GM18867 (cell line): ENCODE data around the gene MAST3.
A peak's percentile ranks its signal among the peaks of the same experiment; 100 is the strongest.

ENCODE experiments used
- ATAC-seq: cut with Tn5 transposase; IDR thresholded peaks from one replicate; pipeline ENCODE4 v1.9.1; 2021; ENCODE audit warnings: mild to moderate bottlenecking, moderate library complexity; ENCODE audit not compliant: unreplicated experiment

MAST3 gene

DNA sequence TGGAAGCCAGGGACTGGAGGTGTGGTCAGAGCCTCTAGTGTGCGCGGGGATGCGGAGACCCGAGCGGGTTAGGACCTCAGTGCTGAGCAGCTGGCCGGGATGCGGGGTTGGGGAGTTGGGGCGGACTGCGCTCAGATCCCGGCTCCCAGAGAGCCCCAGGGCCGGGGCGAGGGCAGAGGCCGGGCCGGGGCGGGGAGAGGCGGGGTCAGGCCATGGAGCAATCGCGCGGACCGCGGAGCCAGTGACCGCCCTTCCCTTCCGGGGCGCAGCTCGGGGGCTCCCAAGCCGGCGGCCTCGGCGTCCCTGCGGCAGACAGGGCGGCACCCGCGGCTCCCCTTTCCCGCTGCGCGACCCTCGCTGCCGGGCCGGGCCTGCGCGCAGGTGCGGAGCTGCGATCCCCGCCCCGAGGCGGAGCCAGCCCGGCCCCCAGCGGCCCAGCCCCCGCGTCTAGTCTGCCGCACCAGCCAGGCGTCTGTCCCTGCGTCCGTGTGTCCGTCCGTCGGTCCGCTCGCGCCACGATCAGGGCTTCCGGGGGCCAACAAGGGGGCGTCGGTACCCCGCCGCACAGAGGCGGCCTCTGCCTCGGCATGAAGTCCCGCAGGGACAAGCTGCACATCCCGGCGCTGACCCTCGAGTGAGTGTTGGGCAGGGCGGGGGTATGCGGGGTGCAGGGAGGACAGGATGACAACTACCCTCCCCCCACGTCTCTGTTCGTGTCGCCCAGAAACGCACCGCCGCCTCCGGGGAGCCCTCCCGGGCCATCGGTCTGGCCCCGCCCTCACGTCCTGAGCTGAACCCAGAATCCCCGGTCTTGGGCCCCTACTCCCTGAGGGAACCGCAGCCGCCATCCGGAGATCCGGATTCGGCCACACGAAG, 12.4 kb downstream of the MAST3 start:
- ATAC-seq, result no peak

DNA sequence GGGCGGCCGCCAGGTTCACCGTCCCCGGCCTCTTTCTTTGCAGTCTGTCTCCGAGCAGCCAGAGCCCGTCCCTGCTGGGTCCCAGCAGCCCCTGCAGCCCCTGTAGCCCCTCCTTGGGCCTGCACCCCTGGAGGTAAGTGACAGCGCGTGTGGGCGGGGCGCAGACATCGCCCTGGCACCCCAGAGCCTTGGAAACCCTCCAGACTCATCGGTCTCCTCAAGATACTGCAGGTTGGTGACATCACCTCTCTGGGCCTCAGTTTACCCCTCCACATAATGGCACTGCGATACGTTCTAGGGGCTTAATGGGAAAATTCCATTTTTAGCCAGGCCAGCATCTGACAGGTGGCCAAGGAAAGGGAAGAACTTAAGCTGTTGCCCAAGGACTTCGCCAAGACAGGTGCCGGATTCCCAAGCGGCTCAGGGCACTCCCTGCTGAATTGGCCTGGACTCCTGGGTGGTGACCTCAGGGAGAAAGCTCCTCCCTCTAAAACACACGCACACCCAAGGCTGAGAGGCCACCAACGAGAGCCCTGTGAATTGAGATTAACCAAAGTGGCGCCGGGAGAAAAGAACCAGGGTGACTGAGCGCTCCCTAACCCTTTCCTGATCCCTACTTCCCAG, 13.1 kb downstream of the MAST3 start:
- ATAC-seq, result no peak

DNA sequence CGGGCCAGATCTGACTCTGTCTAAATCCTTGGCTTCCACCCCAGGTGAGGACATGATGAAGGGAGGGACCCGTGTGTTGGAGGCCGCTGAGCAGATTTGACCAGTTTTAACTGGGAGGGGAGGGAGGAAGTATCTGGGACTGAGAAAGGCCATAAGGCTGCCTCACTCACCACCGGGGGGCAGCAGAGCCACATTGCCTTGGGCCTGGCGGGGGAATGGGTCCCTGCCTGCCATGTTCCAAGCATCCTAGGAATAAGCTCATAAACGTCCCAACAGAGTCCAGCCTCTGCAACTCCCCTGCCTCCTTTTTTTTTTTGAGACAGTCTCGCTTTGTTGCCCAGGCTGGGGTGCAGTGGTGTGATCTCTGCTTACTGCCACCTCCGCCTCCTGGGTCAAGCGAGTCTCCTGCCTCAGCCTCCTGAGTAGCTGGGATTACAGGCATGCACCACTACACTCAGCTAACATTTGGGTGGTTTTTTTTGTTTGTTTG, 15.5 kb downstream of the MAST3 start:
- no peak for ATAC-seq

DNA sequence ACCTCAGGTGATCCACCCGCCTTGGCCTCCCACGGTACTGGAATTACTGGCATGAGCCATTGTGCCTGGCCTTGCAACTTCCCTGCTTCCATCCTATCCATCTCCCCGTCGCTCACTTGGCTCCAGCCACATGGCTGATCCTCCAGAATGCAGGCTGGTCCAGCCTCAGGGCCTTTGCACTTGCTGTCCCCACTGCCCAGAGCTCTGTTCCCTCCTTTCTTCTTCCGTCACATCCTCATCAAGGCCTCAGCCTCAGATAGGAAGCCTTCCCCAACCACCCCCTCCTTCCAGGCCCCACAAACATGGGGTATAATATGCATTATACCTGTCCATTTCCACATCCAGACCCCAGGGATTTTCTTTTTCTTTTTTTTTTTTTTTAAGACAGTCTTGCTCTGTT, 16.2 kb downstream of the MAST3 start:
- no peak for ATAC-seq

DNA sequence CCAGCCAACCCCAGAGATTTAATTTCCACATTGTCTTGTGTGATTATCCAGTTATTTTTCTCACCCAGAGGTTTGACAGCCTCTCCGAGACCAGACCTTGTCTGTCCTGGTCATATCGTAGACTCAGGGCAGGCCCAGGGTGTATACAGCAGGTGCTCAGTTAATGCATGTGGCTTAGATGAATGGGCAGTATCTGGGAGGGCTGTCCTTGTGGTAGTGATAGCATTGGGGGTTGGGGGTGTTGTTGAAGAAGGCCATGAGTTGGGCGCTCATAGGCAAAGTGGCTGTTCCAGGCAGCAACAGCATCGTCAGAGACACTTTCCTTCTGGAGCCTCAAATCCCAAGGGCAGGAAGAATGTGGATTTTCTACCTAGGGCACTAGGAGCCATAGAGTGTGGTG, 16.9 kb downstream of the MAST3 start:
- ATAC-seq, result no peak

DNA sequence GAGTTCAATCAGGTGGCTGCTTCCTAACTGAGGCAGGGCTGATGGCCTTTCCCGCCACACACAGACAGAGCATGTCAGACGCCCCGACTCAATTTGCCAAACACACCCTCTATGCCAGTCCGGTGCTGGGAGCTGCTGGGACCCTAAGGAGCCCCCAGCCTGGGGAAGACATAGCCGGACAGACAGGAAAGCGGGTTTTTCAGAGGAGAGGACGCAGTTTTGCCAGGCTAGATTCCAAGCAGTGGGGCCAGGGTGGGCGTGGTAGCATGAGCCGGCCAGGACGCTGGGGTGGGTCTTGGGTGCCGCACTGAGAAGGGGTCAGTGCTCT, 19.8 kb downstream of the MAST3 start:
- peak; percentile 3 for ATAC-seq

DNA sequence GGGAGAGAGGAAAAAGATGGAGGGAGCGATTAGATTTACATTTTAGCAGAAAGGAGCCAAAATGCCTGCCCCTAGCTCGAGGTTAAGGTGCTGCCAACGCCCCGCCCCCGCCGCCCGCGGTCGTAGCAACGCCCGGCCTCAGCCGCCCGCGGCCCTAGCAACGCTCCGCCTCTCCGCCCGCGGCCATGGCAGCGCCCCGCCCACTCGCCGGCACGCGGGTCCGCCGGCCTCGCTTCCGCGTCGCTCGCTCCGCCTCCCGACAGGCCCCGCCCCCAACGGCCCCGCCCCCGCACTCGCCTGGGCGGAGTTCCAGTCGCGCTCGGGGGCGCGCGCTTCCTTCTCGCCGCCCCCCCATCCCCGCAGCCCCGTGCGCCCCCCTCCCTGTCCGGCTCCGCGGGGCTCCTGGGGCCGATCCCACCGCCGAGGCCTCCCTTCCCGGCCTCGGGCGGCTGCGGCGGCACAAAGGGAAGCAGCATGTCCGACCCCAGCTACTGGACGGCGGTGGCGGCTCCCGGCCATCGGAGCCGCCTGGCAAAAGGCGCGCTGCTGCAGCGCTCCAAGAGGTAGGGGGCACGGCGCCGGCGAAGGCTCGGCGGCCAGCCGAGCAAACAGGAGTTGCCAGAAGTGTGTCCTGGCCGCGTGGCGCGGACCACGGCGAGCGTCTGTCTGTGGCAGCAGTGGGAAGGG, 20.3 kb downstream of the MAST3 start:
- peak; percentile 79 for ATAC-seq

DNA sequence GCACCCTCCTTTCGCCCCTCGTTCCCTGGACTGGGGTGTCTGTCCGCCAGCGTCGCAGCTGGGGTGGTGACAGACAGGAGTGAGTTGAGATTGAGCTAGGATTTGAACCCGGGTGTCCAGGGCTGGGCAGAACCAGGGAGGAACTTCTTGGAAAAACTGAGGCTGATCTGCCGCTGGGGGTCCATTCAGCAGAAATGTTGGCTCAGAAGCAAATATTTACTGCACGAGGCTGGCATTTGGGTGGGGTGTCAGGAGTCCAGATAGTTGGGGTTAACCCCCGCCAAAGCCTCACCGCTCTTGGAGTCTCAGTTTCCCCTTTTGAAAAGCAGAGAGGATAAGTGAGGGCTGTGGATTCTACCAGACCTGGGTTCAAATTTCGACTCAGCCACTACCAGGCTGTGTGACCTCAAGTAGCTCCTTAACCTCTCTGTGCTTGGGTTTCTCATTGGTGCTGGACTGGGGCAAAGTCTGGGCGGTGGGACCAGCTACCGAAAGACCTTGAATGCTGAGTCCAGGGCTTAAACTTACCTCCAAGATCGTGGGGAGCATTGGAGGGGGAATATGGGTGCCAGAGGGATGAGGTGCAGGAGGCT, 20.9 kb downstream of the MAST3 start:
- ATAC-seq, result no peak

DNA sequence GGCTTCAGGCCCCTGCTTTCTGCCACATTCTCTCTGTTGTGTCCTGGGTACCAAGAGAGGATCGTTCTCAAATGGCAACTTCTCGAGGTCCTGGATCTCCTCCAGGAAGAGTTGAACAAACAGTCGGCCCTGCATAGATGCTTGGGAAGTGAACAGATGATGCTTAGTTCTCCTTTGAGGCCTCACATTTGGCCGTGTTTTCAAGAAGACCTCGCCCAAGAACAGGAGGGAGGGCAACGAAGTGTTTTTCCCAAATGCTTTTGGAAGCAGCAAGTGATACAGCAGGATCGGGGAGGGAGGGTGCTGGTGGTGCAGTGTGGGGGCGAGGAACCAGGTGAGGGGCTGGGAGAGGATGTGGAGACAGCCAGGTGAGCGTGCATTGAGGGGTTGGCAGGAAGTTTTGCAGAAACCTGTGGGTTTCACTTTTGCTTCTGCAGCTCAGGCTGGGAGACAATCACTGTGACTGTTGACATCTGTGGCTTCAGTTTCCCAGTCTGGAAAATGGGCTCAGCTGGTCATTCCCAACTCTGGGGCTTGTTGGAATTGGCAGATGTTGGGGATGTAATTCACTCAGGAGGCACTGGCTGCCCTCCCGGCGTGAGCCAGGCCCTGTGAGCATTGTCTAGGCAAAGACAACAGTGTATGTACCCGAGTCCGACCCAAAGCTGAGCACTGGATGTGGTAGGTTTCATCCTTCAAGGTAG, 21.6 kb downstream of the MAST3 start:
- ATAC-seq, result no peak

DNA sequence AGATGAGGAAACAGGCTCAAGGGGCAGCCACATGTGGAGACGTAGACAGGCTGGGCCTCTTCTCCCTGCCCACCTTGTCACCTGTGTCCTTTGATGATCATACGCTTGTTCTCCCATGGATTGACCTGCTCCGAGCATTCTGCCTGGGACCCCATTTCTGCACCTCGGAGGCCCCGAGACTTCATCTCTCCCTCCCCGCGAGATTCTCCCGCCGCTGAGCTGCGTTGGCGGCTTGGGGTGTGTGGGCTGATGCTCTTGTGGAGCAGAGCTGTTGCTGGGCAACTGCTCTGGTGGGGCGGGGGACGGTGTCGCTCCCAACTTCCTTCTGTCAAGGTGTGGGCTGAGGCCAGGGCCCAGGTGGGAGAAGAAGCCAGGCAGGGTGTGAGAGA, 22.1 kb downstream of the MAST3 start:
- ATAC-seq, result no peak

DNA sequence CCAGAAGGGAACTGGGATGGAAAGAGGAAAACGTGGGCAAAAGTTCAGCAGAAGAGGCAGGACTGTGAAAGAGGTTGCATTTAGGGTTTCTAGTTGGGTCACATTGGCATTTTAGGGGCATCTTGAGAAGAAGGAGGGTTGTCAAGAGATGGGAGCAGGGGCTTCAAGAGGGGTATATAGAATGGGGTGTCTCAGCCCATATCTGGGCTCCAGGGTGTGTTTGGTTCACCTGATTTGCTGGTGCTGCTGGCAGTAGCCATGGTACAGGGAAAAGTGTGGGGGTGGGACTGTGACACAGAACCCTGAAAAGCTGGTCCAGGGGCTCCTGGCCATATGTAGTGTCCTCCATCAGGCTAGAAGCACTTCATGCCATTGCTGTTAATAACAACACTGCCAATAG, 22.5 kb downstream of the MAST3 start:
- no peak for ATAC-seq

DNA sequence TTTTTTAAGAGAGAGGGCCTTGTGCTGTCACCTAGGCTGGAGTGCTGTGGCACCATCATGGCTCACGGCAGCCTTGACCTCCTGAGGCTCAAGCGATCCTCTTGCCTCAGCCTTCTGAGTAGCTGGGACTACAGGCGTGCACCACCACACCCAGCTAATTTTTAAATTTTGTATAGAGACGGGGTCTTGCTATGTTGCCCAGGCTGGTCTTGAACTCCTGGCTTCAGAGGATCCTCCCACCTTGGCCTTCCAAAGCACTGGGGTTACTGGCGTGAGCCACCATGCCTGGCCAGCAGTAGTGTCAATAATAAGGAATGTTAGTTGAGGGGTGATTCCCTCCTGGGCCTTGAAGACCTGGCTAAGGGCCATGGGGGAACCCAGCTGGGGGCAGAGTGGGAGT, 23.6 kb downstream of the MAST3 start:
- ATAC-seq, result no peak

DNA sequence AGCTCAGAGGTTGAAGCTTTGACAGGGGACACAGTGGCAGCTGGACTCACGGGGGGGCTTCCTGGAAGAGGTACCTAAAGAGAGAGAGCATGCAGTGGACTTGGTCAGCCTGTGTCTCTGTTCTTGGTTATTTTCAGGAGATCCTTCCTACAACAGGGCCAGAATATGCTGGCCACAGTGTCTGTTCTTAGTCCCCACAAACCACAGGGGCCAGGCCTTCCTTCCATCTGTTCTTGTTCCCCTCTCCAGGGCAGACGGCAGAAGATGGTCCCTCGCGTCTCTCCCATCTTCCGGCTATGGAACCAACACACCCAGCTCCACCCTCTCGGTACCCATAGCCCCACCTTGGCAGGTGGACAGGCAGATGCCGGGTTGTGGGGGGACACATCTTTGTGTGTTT, 24.8 kb downstream of the MAST3 start:
- no peak for ATAC-seq

DNA sequence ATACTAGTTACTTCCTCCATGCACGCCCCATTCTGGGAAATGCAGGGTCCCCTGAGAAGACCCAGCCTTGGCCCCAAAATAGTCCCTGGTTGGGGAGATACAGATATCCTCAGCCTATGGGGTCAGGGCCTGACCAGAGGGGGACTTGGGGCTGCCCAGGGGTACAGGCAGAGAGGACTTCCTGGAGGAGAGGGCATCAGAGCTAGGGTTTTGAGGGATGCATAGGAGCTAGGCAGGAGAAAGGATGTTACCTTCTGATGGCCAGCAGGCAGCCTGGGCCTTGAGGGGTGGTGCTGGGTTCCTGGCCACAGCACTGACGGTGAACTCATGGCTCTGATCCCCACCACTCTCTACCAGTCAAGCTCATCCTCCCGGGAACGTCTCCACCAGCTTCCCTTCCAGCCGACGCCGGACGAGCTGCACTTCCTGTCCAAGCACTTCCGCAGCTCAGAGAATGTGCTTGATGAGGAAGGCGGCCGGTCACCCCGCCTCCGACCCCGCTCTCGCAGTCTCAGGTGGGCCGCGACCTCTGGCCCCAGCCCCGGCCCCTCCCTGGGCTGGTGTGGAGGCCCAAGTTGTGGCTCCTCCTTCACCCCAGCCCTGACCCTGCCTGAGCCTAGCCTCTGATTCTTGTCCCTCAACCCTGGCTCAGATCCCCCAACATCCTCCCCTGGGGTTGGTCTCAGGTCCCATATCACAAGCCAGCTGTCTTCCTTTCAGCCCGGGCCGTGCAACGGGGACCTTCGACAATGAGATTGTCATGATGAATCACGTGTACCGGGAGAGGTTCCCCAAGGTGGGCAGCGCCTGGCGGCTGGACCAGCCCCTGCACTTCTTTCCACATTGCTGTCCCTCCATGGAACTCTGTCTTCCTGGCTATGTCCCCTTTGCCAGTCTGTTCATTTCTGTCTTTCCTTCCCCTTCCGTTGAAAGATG, 25.6 kb downstream of the MAST3 start:
- ATAC-seq, result no peak

DNA sequence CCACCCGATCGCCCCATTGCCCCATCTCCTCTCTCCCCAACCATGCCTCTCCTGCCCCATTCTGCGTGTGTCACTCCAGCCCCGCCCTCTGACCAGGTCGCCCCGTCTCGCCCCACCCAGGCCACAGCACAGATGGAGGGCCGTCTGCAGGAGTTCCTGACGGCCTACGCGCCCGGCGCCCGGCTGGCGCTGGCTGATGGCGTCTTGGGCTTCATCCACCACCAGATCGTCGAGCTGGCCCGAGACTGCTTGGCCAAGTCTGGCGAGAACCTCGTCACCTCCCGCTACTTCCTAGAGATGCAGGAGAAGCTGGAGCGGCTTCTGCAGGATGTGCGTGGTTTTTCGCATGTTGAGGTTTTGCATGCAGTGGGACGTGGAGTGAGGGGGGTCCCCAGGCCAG, 26.2 kb downstream of the MAST3 start:
- no peak for ATAC-seq

DNA sequence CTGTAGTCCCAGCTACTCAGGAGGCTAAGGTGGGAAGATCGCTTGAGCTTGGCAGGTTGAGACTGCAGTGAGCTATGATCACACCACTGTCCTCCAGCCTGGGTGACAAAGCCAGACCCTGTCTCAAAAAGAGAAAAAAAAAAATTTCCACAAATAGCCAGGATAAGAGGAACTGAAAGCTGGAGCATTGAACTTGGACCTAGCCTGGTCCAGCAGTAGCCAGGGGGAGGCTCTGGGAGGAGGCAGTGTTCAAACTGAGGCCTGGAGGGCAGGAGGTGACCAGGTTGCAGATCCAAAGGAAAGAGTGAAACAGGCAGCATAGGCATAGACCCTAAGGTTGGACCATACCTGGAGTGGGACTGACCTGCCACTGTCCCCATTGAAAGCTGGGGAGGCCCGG, 28.5 kb downstream of the MAST3 start:
- no peak for ATAC-seq

DNA sequence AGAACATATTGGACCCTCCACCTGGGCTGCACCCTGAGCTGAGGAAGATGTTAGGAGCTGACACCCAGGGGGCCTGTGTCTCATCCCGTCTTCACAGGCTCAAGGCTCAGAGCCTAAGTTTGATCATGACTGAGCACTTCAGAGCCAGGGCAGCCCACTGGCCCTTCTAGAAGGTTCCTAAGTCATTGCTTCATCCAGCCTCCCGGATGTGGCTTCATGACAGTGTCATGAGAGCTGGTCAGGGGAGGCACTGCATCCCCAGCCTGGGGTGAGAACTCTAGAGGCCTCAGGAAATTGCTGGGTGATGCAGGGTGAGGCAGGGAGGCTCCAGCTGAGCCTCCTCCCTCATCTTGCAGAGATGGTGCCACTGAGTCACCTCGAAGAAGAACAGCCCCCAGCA, 30.5 kb downstream of the MAST3 start:
- ATAC-seq, result no peak

DNA sequence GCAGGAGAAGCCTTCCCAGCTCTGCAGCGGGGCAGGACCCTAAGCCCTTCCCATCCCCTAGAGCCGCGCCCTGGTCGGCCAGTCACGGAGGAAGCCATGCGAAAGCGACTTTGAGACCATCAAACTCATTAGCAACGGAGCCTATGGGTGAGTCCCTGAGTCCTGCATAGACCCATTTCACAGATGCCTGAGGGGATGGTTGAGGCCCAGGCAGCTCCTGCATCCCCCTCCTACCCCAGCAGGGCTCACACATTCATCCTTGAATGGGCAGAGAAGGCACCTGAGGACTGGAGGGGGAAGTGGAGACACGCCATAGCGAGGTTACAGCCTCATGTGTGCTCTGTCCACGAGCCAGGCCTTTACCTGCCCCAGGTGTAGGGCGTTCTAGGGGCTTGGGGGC, 31.2 kb downstream of the MAST3 start:
- no peak for ATAC-seq

DNA sequence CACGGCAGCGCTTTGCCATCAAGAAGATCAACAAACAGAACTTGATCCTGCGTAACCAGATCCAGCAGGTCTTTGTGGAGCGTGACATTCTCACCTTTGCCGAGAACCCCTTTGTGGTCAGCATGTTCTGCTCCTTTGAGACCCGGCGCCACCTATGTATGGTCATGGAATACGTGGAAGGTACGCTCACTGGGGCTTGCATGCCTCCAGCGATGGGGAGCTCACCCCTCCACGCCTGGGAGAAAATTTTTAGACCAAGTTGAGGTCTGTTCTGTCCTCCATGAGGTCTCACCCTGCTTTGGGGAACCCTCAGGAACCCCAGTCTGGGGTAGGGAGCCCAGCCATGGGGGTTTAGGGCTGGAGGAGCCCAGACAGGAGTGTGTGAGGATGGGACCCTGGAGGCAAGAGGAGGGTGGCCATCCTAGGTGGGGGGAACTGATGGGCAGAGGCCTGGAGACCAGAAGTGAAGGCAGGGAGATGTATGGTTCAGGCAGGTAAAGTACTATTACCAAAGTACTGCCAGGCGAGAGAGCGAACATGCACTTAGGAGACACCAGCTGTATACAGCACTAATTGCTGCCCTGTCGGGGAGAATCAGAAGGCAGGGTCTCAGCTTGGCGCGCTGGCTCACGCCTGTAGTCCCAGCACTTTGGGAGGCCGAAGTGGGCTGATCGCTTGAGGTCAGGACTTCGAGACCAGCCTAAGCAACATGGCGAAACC, 33.1 kb downstream of the MAST3 start:
- no peak for ATAC-seq
